ENCODE data around the gene LRRC17.

DNA sequence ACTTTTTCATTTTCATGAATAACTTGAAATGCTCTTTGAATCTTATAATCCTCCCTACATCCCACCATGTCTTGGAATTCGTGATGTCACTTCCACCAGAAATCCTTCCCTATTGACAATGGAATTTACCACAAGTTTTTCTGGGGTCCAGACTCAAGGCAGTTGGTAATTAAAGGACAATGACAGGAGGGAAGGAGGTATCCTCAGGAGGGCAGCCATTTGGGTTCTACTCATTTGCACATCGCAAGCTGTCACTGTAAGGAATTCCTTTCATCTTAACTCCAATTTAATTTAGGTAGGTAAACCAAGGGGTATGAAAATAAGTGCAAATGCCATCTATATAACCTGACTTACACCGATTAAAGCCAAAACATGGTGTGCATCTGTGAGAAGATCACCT, 21.9 kb downstream of the LRRC17 start:
- no peak for TF ChIP-seq TAF1 (IDR thresholded peaks at IDR 0.05; ENCODE audit: borderline replicate concordance, low read depth, low read length)
- no peak for TF ChIP-seq POLR2A (IDR thresholded peaks at IDR 0.05; ENCODE audit: low read depth, low read length)
- no peak for TF ChIP-seq POLR2AphosphoS5 (IDR thresholded peaks at IDR 0.05; ENCODE audit: low read depth, low read length)
